ENCODE results near the gene RMDN2.
"Not testable (repeated sequence)": the region's sequence is repeated elsewhere in the genome, so short reads cannot be mapped to it uniquely, and the experiment has no call there.

The RMDN2 gene

DNA sequence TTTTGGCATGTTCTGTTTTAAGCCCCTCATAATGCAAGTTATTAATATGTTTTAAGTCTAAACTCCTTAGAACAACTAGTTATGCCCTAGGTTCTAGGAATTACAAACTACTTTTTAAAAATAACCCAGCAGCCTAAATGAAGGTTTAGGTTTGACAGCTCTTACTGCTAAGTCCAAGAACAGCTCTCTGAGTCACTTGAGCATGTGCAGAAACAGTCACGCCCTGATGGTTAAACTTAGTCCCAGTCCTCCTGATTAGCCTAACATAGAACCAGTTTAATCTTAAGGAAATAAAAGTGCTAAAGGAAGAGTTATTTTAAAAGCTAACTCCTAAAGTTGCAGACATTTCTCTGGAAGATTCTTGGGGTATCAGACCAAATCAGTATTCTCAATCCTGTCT is 72.5 kb downstream of the RMDN2 start:
- no peak for DNase-seq

DNA sequence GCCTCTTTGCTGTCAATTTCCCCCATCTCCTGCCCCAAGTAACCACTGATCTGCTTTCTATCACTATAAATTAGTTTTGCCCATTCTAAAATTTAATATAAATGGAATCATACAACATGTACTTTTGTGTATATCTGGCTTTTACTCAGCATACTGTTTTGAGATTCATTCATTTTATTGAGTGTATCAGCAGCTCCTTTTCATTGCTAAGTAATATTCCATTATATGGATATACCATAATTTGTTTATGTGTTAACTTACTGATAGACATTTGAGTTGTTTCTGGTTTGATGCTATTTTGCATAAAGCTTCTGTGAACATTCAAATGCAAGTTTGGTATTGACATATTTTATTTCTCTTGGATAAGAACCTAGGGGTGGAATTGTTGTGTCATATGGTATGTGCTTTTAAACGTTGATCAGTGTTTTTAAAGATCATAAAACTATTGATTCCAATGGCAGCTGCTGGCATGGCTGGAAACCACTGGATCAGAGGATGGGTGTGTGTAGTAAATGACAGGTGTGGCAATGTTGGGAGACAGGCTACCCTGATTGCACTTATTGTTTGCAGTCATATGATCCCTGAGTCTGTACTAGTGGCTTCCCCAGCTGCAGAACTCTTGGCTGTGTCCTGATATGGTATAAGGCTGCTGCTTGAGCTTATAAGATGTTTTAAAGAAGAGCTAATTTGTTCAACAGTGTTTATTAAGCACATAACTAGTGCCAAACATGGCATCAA is 75.6 kb downstream of the RMDN2 start:
- no peak for DNase-seq

DNA sequence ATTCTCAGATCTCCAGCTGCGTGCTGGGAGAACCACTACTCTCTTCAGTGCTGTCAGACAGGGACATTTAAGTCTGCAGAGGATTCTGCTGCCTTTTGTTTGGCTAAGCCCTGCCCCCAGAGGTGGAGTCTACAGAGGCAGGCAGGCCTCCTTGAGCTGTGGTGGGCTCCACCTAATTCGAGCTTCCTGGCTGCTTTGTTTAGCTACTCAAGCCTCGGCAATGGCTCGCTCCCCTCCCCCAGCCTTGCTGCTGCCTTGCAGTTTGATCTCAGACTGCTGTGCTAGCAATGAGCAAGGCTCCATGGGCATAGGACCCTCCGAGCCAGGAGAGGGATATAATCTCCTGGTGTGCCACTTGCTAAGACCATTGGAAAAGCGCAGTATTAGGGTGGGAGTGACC is 85.1 kb downstream of the RMDN2 start:
- DNase-seq: not testable (repeated sequence)

DNA sequence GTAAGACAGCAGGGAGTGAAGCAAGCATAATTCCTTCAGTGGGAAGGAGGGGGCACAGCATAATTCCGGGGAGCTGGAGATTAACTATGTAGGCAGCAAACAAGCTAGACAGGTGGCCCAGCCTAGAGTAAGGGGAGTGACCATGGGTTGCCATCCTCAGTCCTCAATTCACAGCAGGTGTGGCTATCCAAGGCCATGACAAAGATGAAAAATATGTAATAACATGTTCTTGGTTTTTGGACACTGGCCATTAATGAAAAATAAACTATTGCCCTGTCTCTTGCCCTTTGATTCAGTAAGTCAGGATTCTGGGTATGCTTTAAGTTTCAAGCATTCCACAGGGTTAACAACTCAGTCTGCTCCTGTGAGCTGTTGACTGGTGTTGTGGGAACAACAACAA is 85.9 kb downstream of the RMDN2 start:
- no peak for DNase-seq

GRCh38 chr2:38013158-38013752 is 88.2 kb downstream of the RMDN2 start:
- no peak for DNase-seq

GRCh38 chr2:38016219-38016618 is 91.1 kb downstream of the RMDN2 start:
- DNase-seq: no peak

DNA sequence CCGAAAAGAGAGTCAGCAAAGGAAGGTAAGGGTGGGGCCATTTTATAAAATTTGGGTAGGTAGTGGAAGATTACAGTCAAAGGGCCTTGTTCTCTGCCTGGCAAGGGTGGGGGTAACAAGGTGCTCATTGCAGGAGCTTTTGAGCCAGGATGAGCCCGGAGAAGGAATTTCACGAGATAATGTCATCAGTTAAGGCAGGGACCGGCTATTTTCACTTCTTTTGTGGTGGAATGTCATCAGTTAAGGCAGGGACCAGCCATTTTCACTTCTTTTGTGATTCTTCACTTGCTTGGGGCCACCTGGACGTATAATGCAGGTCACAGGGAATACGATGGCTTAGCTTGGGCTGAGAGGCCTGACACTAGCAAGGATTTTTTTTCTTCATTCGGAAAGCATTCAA is 92.7 kb downstream of the RMDN2 start:
- DNase-seq: no peak

DNA sequence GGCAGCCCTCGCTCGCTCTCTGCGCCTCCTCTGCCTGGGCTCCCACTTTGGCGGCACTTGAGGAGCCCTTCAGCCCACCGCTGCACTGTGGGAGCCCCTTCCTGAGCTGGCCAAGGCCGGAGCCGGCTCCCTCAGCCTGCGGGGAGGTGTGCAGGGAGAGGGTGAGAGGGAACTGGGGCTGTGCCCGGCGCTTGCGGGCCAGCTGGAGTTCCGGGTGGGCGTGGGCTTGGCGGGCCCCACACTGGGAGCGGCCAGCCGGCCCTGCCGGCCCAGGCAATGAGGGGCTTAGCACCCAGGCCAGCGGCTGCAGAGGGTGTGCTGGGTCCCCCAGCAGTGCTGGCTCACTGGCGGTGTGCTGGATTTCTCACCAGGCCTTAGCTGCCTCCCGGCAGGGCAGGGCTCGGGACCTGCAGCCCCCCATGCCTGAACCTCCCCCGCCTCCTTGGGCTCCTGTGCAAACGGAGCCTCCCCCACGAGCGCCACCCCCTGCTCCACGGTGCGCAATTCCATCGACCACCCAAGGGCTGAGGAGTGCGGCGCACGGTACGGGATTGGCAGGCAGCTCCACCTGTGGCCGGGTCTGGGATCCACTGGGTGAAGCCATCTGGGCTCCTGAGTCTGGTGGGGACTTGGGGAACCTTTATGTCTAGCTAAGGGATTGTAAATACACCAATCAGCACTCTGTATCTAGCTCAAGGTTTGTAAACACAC is 95.4 kb downstream of the RMDN2 start:
- not testable (repeated sequence) for DNase-seq

- no peak for DNase-seq
Observed at GRCh38 chr2:38021589-38021988, 96.5 kb downstream of the RMDN2 start.

DNA sequence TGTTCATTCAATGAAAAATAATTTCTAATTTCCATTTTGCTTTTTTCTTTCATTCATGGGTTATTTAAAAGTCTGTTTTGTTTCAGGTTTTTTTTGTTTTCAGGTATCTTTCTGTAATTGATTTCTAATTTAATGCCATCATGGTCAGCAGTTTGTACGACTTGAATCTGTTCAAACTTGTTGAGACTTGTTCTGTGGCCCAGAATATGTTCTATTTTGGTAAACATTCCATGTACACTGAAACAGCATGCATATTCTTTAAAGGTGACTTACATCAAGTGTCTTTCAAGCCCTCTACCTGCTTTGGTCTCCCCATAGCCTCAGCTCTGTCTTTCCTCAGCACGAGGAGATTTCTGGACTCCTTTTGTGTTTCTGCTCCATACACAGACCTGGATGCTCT is 101.8 kb downstream of the RMDN2 start:
- no peak for DNase-seq

GRCh38 chr2:38028829-38029228 is 103.7 kb downstream of the RMDN2 start:
- DNase-seq: no peak

GRCh38 chr2:38029512-38029911 is 104.4 kb downstream of the RMDN2 start:
- DNase-seq: no peak

DNA sequence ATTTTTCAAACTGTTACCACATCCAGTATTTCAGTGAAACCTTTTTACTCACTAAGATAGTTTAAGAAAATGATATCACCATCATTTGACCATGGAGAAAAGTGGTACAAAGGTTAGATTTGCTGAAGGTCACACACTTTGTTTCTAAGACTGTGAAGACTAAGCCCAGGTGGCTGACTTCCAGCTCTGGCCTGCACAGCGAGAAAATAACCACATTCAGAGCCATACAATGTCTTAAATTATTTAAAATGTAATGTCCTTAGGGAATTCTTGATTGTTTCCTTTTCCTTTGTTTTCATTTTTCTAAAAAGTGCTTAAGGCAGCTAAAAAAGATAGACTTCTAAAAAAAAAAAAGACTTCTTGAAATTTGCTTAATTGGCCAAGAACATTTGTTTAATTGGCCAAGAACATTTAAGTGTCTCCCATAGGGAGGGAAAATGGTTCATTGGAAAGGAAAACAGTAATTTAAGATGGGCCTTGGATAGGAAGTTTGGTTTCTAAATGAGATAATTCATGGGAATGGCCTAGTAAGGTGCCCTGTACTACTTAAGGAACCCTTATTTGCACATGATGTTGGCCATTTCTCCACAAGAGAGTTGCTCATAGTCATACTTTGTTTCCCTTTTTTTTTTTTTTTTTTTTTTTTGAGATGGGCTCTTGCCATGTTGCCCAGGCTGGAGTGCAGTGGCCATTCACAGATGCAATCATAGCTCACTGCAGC is 105.7 kb downstream of the RMDN2 start:
- no peak for DNase-seq

DNA sequence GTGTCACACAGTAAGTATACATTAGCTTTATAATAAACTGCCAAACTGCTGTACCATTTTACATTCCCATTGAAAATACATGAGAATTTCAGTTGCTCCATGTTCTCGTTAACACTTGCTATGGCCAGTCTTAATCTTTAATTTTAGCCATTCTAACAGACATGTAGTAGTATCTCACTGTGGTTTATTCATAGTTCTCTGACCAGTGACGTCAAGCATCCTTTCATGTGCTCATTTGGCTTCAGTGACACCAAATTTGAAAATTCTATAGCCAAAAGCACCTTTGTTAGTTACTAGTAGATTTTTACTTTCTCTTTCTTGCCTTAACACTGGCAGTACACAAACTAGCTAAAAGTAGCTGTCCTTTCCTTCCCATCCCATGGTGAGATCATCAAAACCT is 107.9 kb downstream of the RMDN2 start:
- DNase-seq: no peak

DNA sequence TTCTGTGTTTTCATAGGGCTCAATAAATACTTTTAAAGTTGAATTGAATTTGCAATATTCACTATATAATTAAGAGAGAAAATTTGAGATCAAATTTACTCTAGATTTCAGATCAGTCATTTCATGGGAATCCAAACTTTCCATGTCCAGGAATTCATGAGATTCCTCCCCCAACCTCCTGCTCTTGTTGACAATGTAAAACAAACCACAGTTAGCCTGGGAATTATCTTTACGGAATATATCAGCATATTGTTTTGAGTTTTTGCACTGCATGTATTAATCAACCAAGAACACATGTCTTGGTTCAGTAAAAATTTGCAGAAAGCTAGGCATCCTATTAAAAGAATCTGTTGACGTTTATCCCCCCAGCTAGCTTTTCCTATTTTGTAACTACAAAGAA is 108.6 kb downstream of the RMDN2 start:
- no peak for DNase-seq

GRCh38 chr2:38035968-38036367 is 110.9 kb downstream of the RMDN2 start:
- DNase-seq: no peak

DNA sequence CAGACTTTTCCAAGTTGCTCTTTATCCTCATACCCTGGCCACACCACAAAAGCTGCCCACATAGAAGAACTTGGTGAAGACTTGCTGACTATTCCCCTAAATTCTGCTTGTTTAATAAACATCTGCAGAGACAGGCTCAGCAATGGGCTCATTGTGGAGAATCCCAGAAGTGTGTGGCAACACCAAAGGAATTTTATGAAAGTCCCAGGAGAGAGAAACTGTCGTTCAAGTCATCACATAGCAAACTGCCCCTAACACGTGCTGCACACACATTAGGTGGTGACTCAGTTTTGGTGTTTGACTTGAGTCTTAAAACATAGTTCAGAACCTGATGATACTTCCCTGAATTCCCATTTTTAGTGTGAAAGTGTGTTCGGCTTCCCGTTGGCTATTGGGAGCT is 112.2 kb downstream of the RMDN2 start:
- DNase-seq: no peak

- no peak for DNase-seq
Observed at GRCh38 chr2:38037757-38038621, 112.9 kb downstream of the RMDN2 start.

DNA sequence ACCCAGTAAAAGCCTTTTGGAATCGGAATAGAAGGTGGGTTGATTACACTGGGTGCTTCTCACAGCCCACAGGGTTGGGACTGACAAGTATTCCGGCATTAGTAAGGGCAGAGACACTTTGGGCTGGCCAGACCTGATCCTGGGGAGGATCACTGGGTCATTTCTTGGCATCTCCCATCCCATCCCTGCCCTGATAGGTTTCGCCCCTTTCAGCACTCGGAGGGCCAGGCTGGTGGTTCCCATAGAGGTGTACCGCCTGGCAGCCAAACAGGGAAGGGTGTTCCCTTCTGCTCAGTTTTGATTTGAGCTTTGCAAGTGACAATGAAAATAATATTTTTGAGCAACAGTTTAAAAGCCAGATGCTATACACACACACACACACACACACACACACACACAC is 113.6 kb downstream of the RMDN2 start:
- no peak for DNase-seq

DNA sequence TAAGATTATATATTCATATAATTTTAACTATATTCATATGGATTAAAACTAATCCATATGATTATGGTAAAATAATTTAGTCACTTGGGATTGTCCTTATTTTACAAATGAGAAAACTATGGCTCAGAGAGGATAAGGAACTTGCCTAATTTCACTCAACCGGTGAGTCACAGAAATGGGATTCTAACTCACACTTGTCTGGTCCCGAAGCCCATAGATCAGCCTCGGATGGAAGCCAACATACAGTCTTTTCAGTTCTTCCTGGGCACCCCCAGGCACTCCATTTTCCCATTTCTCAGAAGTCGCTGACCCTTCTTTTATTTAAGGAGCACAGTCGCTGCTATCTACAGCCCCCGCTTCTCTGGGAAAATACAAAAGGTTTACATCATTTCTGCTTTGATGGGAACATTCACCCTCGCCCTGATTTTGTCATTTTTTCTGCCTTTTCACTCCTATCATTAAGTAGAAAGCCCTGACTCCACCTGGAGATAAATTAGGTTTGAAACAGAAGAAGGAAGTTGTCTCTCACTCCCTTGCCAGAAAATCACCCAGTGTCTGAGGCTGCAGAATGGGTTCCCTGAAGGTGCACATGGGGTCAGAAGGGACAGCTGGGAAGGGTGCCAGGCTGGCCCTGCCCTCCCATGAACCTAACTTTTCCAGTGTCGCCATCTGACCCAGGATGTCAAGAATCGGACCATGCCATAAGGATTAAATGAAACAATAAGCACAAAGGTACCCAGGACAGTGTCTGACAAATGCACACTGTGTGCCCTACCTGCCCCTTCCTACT is 114.2 kb downstream of the RMDN2 start:
- no peak for DNase-seq

- DNase-seq: no peak
Observed at GRCh38 chr2:38045811-38046210, 120.7 kb downstream of the RMDN2 start.

- DNase-seq: no peak
Observed at GRCh38 chr2:38056216-38056615, 131.1 kb downstream of the RMDN2 start.

All from NCI-H2171 (cell line).